Smooth muscle cell (in vitro differentiated cells): ENCODE results near the gene GFOD1. TPM values are rescaled to one million over a fixed set of nuclear protein-coding genes. Genes with fewer than 3 reads are reported as not detected.

Experiments used
- DNase-seq: peaks from one replicate; lab custom pipeline; 2025; ENCODE audit not compliant: unreplicated experiment; lab: John Stamatoyannopoulos, UW
- H2AFZ ChIP-seq: fragments of 200-600 bp; sonication (generic); 2 replicates; pipeline ENCODE4 v1.6.0; 2016; ENCODE audit warnings: antibody characterized with exemption, low read depth, mild to moderate bottlenecking
- H3F3A ChIP-seq: fragments of 200-600 bp; sonication (generic); 2 replicates; pipeline ENCODE4 v1.6.0; 2017; ENCODE audit warnings: antibody characterized with exemption, low read depth
- H3K27ac ChIP-seq: fragments of 200-600 bp; sonication (generic); 2 replicates; pipeline ENCODE4 v1.5.1; 2016; ENCODE audit warnings: low read depth, mild to moderate bottlenecking
- H3K27me3 ChIP-seq: fragments of 200-600 bp; sonication (generic); 2 replicates; pipeline ENCODE4 v1.6.1; 2016; ENCODE audit warnings: low read depth, mild to moderate bottlenecking
- H3K36me3 ChIP-seq: fragments of 200-600 bp; sonication (generic); 2 replicates; pipeline ENCODE4 v1.5.1; 2016; ENCODE audit warnings: low read depth
- H3K4me1 ChIP-seq: fragments of 200-600 bp; sonication (generic); 2 replicates; pipeline ENCODE4 v1.5.1; 2016; ENCODE audit warnings: low read depth
- H3K4me2 ChIP-seq: fragments of 200-600 bp; sonication (generic); 2 replicates; pipeline ENCODE4 v1.6.0; 2016; ENCODE audit warnings: mild to moderate bottlenecking
- H3K4me3 ChIP-seq: fragments of 200-600 bp; sonication (generic); 2 replicates; pipeline ENCODE4 v1.5.1; 2016; ENCODE audit warnings: mild to moderate bottlenecking
- H3K79me2 ChIP-seq: fragments of 200-600 bp; sonication (generic); 2 replicates; pipeline ENCODE4 v1.6.0; 2016; ENCODE audit warnings: low read depth, mild to moderate bottlenecking
- H3K9ac ChIP-seq: fragments of 200-600 bp; sonication (generic); 2 replicates; pipeline ENCODE4 v1.6.0; 2016; ENCODE audit warnings: low read depth
- H3K9me3 ChIP-seq: fragments of 200-600 bp; sonication (generic); replicated peaks from 2 replicates; pipeline ENCODE4 v1.5.1; 2016; ENCODE audit warnings: low read depth
- H4K20me1 ChIP-seq: fragments of 200-600 bp; sonication (generic); 2 replicates; pipeline ENCODE4 v1.6.0; 2016; ENCODE audit warnings: low read depth
- WGBS: methylation state at CpG from one replicate; pipeline ENCODE4 v1.1.7; 2016; ENCODE audit warnings: low lambda C conversion rate; 5-methylcytosine and 5-hydroxymethylcytosine counted together
- polyA plus RNA-seq: library from polyadenylated mRNA; unstranded; fragments of >200 nt; fragmentation: Nextera tagmentation; extraction: Ambion mirVana; gene quantifications from 2 replicates; pipeline ENCODE4 v1.2.1, GENCODE V29; 2016
- total RNA-seq: library from RNA; depleted of rRNA; stranded (reverse); fragments of >200 nt; gene quantifications from 2 replicates; pipeline ENCODE4 v1.2.3, GENCODE V29; 2014
- TF ChIP-seq, protein P1 (sequence below): fragments of 200-600 bp; sonication (generic); IDR thresholded peaks from 2 replicates; pipeline ENCODE4 v1.5.1; 2017; ENCODE audit warnings: borderline replicate concordance, mild to moderate bottlenecking, antibody characterized with exemption; ENCODE audit not compliant: insufficient read depth, poor library complexity, severe bottlenecking

Gene GFOD1
- total and polyA plus RNA-seq, 2 experiments from 2014 or later, result 9.6 to 14.0 TPM

GRCh38 chr6:13412639-13413465 lies 74.5 kb downstream of the GFOD1 start:
- Histone ChIP-seq H3K27ac (no peak overlapping the region), H3K9me3 (no peaks in the 10 kb centered on the region), H3K4me2 (no peak overlapping the region), H3F3A (peaks cover 10% of the 10 kb centered on the region), H3K79me2 (peaks cover 20% of the 10 kb centered on the region), H3K9ac (no peak overlapping the region), H3K36me3 (no peaks in the 10 kb centered on the region), H3K4me1 (peaks cover 8% of the 10 kb centered on the region), H3K27me3 (no peaks in the 10 kb centered on the region), H2AFZ (no peak overlapping the region), H4K20me1 (peaks cover 4% of the 10 kb centered on the region), H3K4me3 (no peak overlapping the region)
- DNase-seq, result no peak
- TF ChIP-seq, protein P1, sequence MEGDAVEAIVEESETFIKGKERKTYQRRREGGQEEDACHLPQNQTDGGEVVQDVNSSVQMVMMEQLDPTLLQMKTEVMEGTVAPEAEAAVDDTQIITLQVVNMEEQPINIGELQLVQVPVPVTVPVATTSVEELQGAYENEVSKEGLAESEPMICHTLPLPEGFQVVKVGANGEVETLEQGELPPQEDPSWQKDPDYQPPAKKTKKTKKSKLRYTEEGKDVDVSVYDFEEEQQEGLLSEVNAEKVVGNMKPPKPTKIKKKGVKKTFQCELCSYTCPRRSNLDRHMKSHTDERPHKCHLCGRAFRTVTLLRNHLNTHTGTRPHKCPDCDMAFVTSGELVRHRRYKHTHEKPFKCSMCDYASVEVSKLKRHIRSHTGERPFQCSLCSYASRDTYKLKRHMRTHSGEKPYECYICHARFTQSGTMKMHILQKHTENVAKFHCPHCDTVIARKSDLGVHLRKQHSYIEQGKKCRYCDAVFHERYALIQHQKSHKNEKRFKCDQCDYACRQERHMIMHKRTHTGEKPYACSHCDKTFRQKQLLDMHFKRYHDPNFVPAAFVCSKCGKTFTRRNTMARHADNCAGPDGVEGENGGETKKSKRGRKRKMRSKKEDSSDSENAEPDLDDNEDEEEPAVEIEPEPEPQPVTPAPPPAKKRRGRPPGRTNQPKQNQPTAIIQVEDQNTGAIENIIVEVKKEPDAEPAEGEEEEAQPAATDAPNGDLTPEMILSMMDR, result no peak
- WGBS, result 95% methylated on average over 9 of the region's 9 CpGs

DNA sequence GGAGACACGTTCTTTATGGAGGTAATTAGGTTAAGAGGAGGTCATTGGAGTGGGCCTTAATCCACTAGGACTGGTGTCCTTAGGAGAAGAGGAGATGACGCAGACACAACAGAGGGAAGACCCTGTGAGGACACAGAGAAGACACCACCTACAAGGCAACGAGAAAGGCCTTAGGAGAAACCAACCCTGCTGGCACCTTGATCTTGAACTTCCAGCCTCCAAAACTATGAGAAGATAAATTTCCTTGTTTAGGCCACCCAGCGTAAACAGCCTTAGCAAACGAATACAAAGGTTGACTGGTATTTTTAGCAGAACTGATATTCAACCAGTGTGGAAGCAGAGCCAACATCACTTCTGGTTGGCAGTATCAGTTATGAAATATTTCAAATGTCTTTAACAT lies 75.2 kb downstream of the GFOD1 start:
- Histone ChIP-seq H3K4me3 (no peak overlapping the region), H3K4me1 (peaks cover 8% of the 10 kb centered on the region), H3K27ac (no peak overlapping the region), H3K79me2 (peaks cover 23% of the 10 kb centered on the region), H3K4me2 (no peak overlapping the region), H3K27me3 (no peaks in the 10 kb centered on the region), H3F3A (peaks cover 10% of the 10 kb centered on the region), H3K36me3 (no peaks in the 10 kb centered on the region), H2AFZ (no peak overlapping the region), H3K9me3 (no peaks in the 10 kb centered on the region), H3K9ac (no peak overlapping the region), H4K20me1 (peaks cover 4% of the 10 kb centered on the region)
- TF ChIP-seq, protein P1, result no peak
- WGBS, result 96% methylated on average over 5 of the region's 5 CpGs
- DNase-seq, result no peak

DNA sequence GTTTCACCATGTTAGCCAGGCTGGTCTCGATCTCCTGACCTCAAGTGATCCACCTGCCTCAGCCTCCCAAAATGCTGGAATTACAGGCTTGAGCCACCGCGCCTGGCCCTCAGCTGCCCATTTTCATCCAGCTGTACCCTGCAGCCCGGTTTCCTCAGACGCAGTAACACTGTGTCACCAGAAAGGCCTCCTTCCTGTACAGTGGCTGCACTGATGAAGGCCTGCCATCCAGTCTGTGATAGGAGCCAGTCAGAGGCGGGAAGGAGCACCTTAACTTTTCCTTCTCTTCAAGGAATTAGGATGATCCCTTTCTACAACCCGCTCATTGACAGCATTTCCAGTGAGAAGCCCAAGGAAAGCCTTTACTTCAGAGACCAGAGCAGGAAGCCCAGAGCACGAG lies 75.9 kb downstream of the GFOD1 start:
- no peak overlapping the region for H3K27ac ChIP-seq
- no peak overlapping the region for H3K4me3 ChIP-seq
- TF ChIP-seq, protein P1, result no peak
- peaks cover 4% of the 10 kb centered on the region for H4K20me1 ChIP-seq
- no peaks in the 10 kb centered on the region for H3K27me3 ChIP-seq
- H3K79me2 ChIP-seq, result peaks cover 19% of the 10 kb centered on the region
- H3K4me1 ChIP-seq, result peaks cover 8% of the 10 kb centered on the region
- H3K36me3 ChIP-seq, result no peaks in the 10 kb centered on the region
- no peak for DNase-seq
- no peak overlapping the region for H3K4me2 ChIP-seq
- WGBS, result 95% methylated on average over 8 of the region's 8 CpGs
- H2AFZ ChIP-seq, result no peak overlapping the region
- no peaks in the 10 kb centered on the region for H3K9me3 ChIP-seq
- H3K9ac ChIP-seq, result no peak overlapping the region
- H3F3A ChIP-seq, result peaks cover 10% of the 10 kb centered on the region

GRCh38 chr6:13409991-13410390 lies 77.4 kb downstream of the GFOD1 start:
- Histone ChIP-seq H4K20me1 (peaks cover 4% of the 10 kb centered on the region), H3K79me2 (peaks cover 10% of the 10 kb centered on the region), H3K4me2 (no peak overlapping the region), H3K4me1 (peaks cover 8% of the 10 kb centered on the region), H2AFZ (no peak overlapping the region), H3K27ac (no peak overlapping the region), H3K36me3 (no peaks in the 10 kb centered on the region), H3K9me3 (no peaks in the 10 kb centered on the region), H3K4me3 (no peak overlapping the region), H3F3A (peaks cover 10% of the 10 kb centered on the region), H3K27me3 (no peaks in the 10 kb centered on the region), H3K9ac (no peak overlapping the region)
- 97% methylated on average over 2 of the region's 2 CpGs for WGBS
- no peak for DNase-seq
- TF ChIP-seq, protein P1, result no peak
